ENCODE data around the gene OXSM. TPM values are rescaled to one million over a fixed set of nuclear protein-coding genes. Genes with fewer than 3 reads are reported as not detected.

OXSM gene
- total and polyA plus RNA-seq, 12 donors: 12.7 to 26.1 (median 16.1) TPM

DNA sequence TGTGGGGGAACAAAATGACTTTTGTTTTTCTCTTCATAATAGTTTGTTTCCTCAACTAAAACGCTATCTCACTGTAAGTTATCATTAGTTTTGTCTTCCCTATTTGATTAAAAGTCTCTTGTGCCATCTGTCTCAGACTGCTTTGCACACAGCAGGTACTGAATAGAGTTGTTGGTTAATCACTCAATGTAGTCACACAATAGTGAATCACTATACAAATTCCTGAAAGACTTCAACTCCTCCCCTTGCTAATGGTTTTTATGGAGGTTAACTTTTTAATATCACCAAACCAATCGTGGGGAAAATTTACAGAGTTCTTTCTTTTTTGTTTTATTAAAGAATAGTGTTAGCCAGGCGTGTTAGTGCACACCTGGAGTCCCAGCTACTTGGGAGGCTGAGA is 4.1 kb upstream of the OXSM start:
- ATAC-seq (no peak), DNase-seq (no peak)
- Histone ChIP-seq H3K27ac (no peak overlapping the region), H3K4me1 (peaks cover 3 to 45% (median 29%) of the 10 kb centered on the region in 9 donors), H3K9me3 (no peaks in the 10 kb centered on the region), H3K27me3 (no peaks in the 10 kb centered on the region), H3K36me3 (no peaks in the 10 kb centered on the region), H3K4me3 (no peak overlapping the region)
- 91 to 92% methylated on average over 3 of the region's 3 CpGs for WGBS, 2 donors
- intact Hi-C loops (cut with DNase I): loop anchor here in 5 of 10 donors (5.0 to 10.0 kb wide), 3 partner anchors 119 to 319 kb away; partner anchors contain the start of gene TOP2B (in 3 of the 5)
- TF ChIP-seq, protein P1, sequence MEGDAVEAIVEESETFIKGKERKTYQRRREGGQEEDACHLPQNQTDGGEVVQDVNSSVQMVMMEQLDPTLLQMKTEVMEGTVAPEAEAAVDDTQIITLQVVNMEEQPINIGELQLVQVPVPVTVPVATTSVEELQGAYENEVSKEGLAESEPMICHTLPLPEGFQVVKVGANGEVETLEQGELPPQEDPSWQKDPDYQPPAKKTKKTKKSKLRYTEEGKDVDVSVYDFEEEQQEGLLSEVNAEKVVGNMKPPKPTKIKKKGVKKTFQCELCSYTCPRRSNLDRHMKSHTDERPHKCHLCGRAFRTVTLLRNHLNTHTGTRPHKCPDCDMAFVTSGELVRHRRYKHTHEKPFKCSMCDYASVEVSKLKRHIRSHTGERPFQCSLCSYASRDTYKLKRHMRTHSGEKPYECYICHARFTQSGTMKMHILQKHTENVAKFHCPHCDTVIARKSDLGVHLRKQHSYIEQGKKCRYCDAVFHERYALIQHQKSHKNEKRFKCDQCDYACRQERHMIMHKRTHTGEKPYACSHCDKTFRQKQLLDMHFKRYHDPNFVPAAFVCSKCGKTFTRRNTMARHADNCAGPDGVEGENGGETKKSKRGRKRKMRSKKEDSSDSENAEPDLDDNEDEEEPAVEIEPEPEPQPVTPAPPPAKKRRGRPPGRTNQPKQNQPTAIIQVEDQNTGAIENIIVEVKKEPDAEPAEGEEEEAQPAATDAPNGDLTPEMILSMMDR (IDR thresholded peaks at IDR 0.05): no peak

DNA sequence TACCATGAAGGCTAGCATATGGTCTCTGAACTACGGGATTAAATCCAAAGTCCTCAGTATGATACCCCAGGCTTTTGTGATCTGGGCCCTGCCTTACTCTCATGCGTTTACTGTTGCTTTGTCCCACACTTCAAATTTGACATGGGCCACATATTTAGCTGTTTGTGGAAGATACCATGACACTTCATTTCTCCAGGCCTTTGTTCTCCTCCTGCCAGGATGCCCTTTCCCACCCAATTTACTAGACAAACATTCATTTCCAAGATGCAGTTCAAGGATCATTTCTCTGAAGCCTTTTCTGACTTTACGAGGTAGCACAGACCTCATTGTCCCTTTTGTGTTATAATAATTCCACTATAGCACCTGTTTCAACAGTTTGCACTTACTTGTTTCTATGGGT is 2.2 kb upstream of the OXSM start:
- Histone ChIP-seq H3K27me3 (no peaks in the 10 kb centered on the region), H3K9me3 (no peaks in the 10 kb centered on the region), H3K4me3 (peak overlapping the region in 1 of 10 donors; percentile 84), H3K27ac (peak overlapping the region in 1 of 10 donors; percentile 94), H3K4me1 (peaks cover 0 to 42% (median 22%) of the 10 kb centered on the region in 9 donors), H3K36me3 (peaks cover 0 to 9% (median 0%) of the 10 kb centered on the region in 9 donors)
- no peak for ATAC-seq
- WGBS, 2 donors: 91 to 93% methylated on average over 3 of the region's 3 CpGs
- intact Hi-C loops (cut with DNase I): loop anchor here in 5 of 10 donors (5.0 to 10.0 kb wide), 3 partner anchors 120 to 317 kb away; partner anchors contain the start of gene TOP2B (in 3 of the 5)
- TF ChIP-seq, protein P1 (IDR thresholded peaks at IDR 0.05): no peak
- no peak for DNase-seq

DNA sequence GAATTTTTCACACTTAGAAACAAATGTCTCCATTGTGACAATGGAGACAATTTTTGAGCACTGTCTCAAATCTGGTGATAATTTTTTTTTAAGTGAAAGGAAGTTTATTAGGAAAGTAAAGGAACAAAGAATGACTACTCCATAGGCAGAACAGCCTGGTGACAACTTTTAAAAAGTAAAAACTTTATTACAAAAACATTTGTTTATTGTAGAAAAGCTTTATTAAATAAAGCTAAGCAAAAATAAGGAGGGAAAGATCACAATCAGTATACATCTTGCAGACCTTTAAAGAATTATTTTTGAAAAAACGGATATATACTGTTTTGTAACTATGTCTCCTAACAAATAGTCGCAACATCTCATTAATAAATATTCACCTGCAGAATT is 688 bp upstream of the OXSM start:
- Histone ChIP-seq H3K27ac (peak overlapping the region; percentile 14 to 94 (median 86)), H3K9me3 (no peaks in the 10 kb centered on the region), H3K36me3 (peaks cover 0 to 16% (median under 1%) of the 10 kb centered on the region in 9 donors), H3K4me3 (peak overlapping the region; percentile 34 to 84 (median 62)), H3K4me1 (peaks cover 0 to 37% (median 22%) of the 10 kb centered on the region in 9 donors), H3K27me3 (no peaks in the 10 kb centered on the region)
- ATAC-seq (no peak), DNase-seq (no peak)
- intact Hi-C loops (cut with DNase I): loop anchor here in 5 of 10 donors (5.0 to 10.0 kb wide), 3 partner anchors 122 to 316 kb away; partner anchors contain the start of gene TOP2B (in 3 of the 5)
- TF ChIP-seq, protein P1 (IDR thresholded peaks at IDR 0.05): no peak
- 16 to 21% methylated on average over 2 of the region's 2 CpGs for WGBS, 2 donors

DNA sequence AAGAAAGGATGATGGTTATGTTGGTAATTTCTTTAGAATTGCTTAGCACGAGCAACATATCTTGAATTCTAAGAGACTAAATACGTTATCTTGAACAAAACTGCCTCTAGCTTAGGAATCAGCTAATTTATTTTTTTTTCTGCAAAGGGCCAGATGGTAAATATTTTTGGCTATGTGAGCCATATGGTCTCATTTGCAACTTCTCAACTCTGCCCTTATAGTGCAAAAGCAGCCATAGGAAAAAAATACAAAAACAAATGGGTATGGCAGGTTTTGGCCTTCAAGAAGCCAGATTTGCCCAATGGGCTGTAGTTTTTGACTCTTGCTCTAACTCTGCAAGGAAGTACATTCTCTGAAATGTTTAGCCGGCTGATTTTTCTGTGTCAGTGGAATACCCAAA is 11.9 kb downstream of the OXSM start:
- H3K36me3 ChIP-seq: no peaks in the 10 kb centered on the region
- H3K4me3 ChIP-seq: no peak overlapping the region
- no peak for DNase-seq
- TF ChIP-seq, protein P1 (IDR thresholded peaks at IDR 0.05): no peak
- intact Hi-C loops (cut with DNase I): no loop called here
- no peaks in the 10 kb centered on the region for H3K4me1 ChIP-seq
- ATAC-seq: no peak
- 77 to 85% methylated on average over 3 of the region's 3 CpGs for WGBS, 2 donors
- no peaks in the 10 kb centered on the region for H3K9me3 ChIP-seq
- no peak overlapping the region for H3K27ac ChIP-seq
- H3K27me3 ChIP-seq: peaks cover 0 to 14% (median 3%) of the 10 kb centered on the region in 7 donors
